ENCODE measurements around the gene A1BG. TPM values are rescaled to one million over a fixed set of nuclear protein-coding genes. Genes with fewer than 3 reads are reported as not detected.
"Not testable (repeated sequence)": the region's sequence is repeated elsewhere in the genome, so short reads cannot be mapped to it uniquely, and the experiment has no call there.

Gene A1BG
- total RNA-seq, 2 donors from 2014 or later = 6.2 to 11.5 TPM

DNA sequence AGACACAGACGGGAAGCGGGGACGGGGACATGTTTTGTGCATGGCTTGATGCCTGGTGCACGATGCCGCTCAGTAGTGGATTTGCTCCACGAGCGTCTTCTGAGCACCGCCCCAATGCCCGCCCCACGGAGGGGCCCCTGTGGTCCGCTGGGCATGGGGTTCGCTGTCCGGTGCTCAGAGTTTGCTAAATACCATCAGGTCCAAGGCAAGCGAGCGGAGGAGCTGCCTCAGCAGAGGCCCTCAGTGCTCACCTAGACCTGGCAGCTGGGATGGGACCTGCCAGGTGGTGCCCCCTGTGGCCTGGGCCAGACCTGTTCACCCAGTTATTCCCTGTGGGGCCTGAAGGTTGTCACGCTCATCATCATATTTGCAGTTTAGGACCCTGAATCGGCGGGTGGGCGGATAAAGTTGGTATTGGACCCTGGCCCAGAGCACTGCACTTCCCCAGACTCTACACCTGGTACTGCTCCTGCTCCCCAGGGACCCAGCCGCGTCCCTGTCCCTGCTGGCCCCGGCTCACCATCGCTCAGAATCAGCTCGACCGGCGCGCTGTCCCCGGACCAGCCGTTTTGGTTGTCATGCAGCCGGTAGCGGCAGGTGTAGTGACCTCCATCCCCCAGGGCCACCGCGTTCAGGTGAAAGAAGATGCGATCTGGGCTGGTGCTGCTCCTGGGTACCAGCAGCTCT lies 2.3 kb downstream of the A1BG start:
- Histone ChIP-seq H3K9me3 (no peaks in the 10 kb centered on the region), H3K4me3 (no peak overlapping the region), H3K4me1 (peaks cover 18% of the 10 kb centered on the region), H3K27me3 (peaks cover 0 to 5% of the 10 kb centered on the region in 2 donors), H3K27ac (no peak overlapping the region), H3K36me3 (replicated peaks in 1 of 2; ENCODE audit: insufficient read depth in 1 of 2, low read depth in 2 of 2) (no peaks in the 10 kb centered on the region)
- DNase-seq (no peak), ATAC-seq (no peak)
- TF ChIP-seq, protein P1, sequence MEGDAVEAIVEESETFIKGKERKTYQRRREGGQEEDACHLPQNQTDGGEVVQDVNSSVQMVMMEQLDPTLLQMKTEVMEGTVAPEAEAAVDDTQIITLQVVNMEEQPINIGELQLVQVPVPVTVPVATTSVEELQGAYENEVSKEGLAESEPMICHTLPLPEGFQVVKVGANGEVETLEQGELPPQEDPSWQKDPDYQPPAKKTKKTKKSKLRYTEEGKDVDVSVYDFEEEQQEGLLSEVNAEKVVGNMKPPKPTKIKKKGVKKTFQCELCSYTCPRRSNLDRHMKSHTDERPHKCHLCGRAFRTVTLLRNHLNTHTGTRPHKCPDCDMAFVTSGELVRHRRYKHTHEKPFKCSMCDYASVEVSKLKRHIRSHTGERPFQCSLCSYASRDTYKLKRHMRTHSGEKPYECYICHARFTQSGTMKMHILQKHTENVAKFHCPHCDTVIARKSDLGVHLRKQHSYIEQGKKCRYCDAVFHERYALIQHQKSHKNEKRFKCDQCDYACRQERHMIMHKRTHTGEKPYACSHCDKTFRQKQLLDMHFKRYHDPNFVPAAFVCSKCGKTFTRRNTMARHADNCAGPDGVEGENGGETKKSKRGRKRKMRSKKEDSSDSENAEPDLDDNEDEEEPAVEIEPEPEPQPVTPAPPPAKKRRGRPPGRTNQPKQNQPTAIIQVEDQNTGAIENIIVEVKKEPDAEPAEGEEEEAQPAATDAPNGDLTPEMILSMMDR (IDR thresholded peaks at IDR 0.05) = no peak
- no peak for TF ChIP-seq POLR2A (IDR thresholded peaks at IDR 0.05)
- 59 to 63% methylated on average over 28 to 34 of the region's 34 CpGs for WGBS, 2 donors
- intact Hi-C loops (cut with DNase I) = no loop called here

DNA sequence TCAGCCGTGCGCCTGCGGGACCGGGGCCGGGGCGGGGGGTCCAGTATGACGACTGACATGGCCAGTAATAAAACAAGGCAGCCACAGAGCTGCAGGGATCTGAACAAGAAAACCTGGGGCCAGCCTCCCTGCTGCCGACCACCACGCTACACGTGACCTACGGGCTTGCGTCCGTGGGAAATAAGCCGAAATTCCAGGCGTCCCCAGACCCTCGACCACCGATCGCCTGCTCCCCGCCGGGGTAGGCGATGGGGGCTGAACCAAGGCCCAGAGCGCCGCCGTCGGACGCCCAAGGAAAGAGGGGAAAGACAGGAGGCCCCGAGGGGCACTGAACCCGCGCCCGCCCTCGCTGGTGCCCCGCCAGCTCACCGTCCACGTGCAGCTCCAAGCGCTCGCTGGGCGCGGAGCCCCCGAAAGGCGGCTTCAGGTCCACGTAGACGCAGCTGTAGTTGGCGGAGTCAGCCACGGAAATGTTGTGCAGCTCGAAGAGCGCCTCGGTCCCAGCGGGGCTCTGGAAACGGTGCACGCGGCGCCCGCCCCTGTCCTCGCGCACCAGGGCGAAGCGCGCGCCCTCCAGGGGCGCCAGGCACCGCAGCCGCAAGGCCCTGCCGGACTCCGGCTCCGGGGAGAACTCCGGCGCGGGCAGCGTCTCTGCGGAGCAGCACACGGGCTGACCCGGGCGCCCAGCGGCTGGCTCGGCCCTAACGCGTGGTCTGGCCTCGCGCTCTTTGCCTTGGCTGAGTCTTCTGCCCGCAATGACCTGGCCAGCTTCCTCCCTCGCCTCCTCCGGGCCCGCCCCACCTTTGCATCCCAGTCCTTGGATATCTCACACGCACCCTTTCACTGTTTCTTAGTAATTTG lies 3.1 kb downstream of the A1BG start:
- H3K27ac ChIP-seq = no peak overlapping the region
- H3K27me3 ChIP-seq = peaks cover 0 to 5% of the 10 kb centered on the region in 2 donors
- no peaks in the 10 kb centered on the region for H3K9me3 ChIP-seq
- H3K4me3 ChIP-seq = no peak overlapping the region
- intact Hi-C loops (cut with DNase I) = no loop called here
- no peak for DNase-seq
- H3K36me3 ChIP-seq (replicated peaks in 1 of 2; ENCODE audit: insufficient read depth in 1 of 2, low read depth in 2 of 2) = no peaks in the 10 kb centered on the region
- H3K4me1 ChIP-seq = peaks cover 18% of the 10 kb centered on the region
- TF ChIP-seq, protein P1 (IDR thresholded peaks at IDR 0.05) = no peak
- TF ChIP-seq POLR2A (IDR thresholded peaks at IDR 0.05) = no peak
- no peak for ATAC-seq
- 32 to 59% methylated on average over 23 to 84 of the region's 84 CpGs for WGBS, 2 donors

DNA sequence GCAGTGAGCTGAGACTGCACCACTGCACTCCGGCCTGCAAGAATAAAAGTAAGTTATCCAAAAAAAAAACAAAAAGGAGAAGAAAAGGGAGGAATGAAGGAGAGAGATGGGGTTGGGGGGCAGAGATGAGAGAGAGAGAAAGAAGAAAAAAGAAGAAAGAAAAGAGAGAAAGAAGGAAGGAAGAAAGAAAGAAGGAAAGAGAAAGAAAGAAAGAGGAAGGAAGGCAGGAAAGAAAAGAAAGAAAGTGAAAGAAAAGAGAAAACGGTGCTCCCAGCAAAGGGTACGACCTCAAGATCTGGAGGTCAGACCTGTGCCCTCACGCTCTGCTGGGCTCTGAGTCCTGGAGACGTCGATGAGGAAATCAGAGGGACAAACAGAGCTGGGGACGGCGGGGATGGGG lies 3.7 kb downstream of the A1BG start:
- Histone ChIP-seq H3K4me1 (peaks cover 18% of the 10 kb centered on the region), H3K27ac (no peak overlapping the region), H3K36me3 (replicated peaks in 1 of 2; ENCODE audit: insufficient read depth in 1 of 2, low read depth in 2 of 2) (no peaks in the 10 kb centered on the region), H3K4me3 (no peak overlapping the region), H3K27me3 (peaks cover 0 to 5% of the 10 kb centered on the region in 2 donors), H3K9me3 (no peaks in the 10 kb centered on the region)
- DNase-seq (no peak), ATAC-seq (no peak)
- no peak for TF ChIP-seq POLR2A (IDR thresholded peaks at IDR 0.05)
- TF ChIP-seq, protein P1 (IDR thresholded peaks at IDR 0.05) = no peak
- intact Hi-C loops (cut with DNase I) = no loop called here
- WGBS, 2 donors = 36 to 74% methylated on average over 8 of the region's 8 CpGs

DNA sequence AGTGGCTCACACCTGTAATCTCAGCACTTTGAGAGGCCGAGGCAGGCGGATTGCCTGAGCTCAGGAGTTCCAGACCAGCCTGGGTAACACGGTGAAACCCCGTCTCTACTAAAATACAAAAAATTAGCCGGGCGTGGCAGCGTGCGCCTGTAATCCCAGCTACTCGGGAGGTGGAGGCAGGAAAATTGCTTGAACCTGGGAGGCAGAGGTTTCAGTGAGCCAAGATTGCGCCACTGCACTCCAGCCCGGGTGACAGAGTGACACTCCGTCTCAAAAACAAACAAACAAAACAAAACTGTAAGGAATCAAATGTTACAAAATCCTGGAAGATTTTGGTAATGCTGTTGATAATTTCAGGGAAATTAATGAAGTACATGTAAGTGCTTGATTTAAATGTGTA lies 5.2 kb downstream of the A1BG start:
- ATAC-seq; H3K27me3 ChIP-seq; H3K9me3 ChIP-seq; intact Hi-C loops (cut with DNase I); DNase-seq; H3K36me3 ChIP-seq (replicated peaks in 1 of 2; ENCODE audit: insufficient read depth in 1 of 2, low read depth in 2 of 2); H3K27ac ChIP-seq: not testable (repeated sequence)
- Histone ChIP-seq H3K4me3 (peak overlapping the region in 1 of 2 donors; percentile 22), H3K4me1 (peaks cover 18% of the 10 kb centered on the region)
- WGBS, 2 donors = 14 to 17% methylated on average over 12 of the region's 12 CpGs
